ENCODE measurements around the gene OTULIN. TPM values are rescaled to one million over a fixed set of nuclear protein-coding genes. Genes with fewer than 3 reads are reported as not detected.

OTULIN gene
- polyA plus RNA-seq, 1 donor (not counting 4 experiments of a cell fraction or from before 2014, with no cell fraction given): 18.3 TPM

DNA sequence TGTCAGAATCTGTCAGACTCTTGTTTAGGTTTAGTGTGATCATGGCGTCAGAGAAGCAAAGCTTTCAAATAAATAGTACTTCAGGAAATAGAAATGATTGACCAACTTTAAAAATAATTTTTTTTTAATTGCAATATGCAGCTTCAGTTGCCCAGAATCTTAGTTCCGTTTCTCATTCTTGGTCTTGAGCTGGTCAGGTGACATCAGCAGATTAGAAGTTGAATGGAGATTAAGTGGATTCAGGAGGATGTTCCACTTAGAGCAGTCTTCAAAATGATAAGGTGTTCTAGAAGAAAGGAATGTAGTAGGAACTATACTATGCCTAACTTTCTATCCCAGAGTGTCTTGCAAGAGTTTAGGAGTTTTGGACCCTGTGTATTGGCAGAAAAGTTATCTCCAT is 30.6 kb downstream of the OTULIN start:
- no peak overlapping the region for H3K4me3 ChIP-seq (ENCODE audit: control insufficient read depth in 2 of 3, extremely low read depth in 1 of 3, insufficient read depth in 2 of 3, low read depth in 1 of 3, low read length in 3 of 3)
- DNase-seq (ENCODE audit: low read depth, low spot score) (no peak), FAIRE-seq (no peak)
- peaks cover 2% of the 10 kb centered on the region for H3K79me2 ChIP-seq (ENCODE audit: control insufficient read depth, insufficient read depth, low read length)
- dilution Hi-C loops (cut with MboI; ENCODE audit: extremely low pct_ligation_motif_present, low sequenced_read_pairs): no loop called here
- H3K27me3 ChIP-seq (ENCODE audit: control insufficient read depth, extremely low read depth, insufficient read depth, low read length): no peaks in the 10 kb centered on the region
- H3K9me3 ChIP-seq (ENCODE audit: control insufficient read depth, low read depth, low read length): peaks cover 1% of the 10 kb centered on the region
- H3K27ac ChIP-seq (ENCODE audit: control insufficient read depth, insufficient read depth, low read length): no peak overlapping the region
- H3K9ac ChIP-seq (ENCODE audit: control insufficient read depth, extremely low read depth, insufficient read depth, low read length): no peak overlapping the region
- TF ChIP-seq EZH2 (IDR thresholded peaks at IDR 0.05; ENCODE audit: low read length) (no peak), CTCF (optimal IDR thresholded peaks at IDR 0.05 in 1 of 3, IDR thresholded peaks at IDR 0.05 in 1 of 3, conservative IDR thresholded peaks at IDR 0.05 in 1 of 3; ENCODE audit: extremely low read depth in 1 of 3, insufficient read depth in 2 of 3, low read length in 3 of 3) (no peak)
- H2AFZ ChIP-seq (ENCODE audit: control insufficient read depth, low read length): no peak overlapping the region
- H3K9me1 ChIP-seq (ENCODE audit: control insufficient read depth, extremely low read depth, insufficient read depth, low read length): no peaks in the 10 kb centered on the region
- no peak overlapping the region for H3K4me2 ChIP-seq (ENCODE audit: control insufficient read depth, extremely low read depth, insufficient read depth, low read depth, low read length)
- peaks cover 21 to 28% of the 10 kb centered on the region in 2 experiments for H3K36me3 ChIP-seq (ENCODE audit: control insufficient read depth in 2 of 2, extremely low read depth in 1 of 2, insufficient read depth in 2 of 2, low read length in 2 of 2)
- H3K4me1 ChIP-seq (ENCODE audit: control insufficient read depth, extremely low read depth, insufficient read depth, low read length): peaks cover 4% of the 10 kb centered on the region
- H4K20me1 ChIP-seq (ENCODE audit: control insufficient read depth, extremely low read depth, insufficient read depth, low read length): no peaks in the 10 kb centered on the region

GRCh38 chr5:14696057-14696456 is 31.5 kb downstream of the OTULIN start:
- dilution Hi-C loops (cut with MboI; ENCODE audit: extremely low pct_ligation_motif_present, low sequenced_read_pairs): no loop called here

More at GRCh38 chr5:14696057-14696456, 31.5 kb downstream of the OTULIN start:
- H2AFZ ChIP-seq (ENCODE audit: control insufficient read depth, low read length): no peak overlapping the region
- peaks cover 4% of the 10 kb centered on the region for H3K4me1 ChIP-seq (ENCODE audit: control insufficient read depth, extremely low read depth, insufficient read depth, low read length)
- no peaks in the 10 kb centered on the region for H3K27me3 ChIP-seq (ENCODE audit: control insufficient read depth, extremely low read depth, insufficient read depth, low read length)
- DNase-seq (ENCODE audit: low read depth, low spot score): no peak
- H3K9ac ChIP-seq (ENCODE audit: control insufficient read depth, extremely low read depth, insufficient read depth, low read length): no peak overlapping the region
- H3K9me1 ChIP-seq (ENCODE audit: control insufficient read depth, extremely low read depth, insufficient read depth, low read length): no peaks in the 10 kb centered on the region
- H3K4me3 ChIP-seq (ENCODE audit: control insufficient read depth in 2 of 3, extremely low read depth in 1 of 3, insufficient read depth in 2 of 3, low read depth in 1 of 3, low read length in 3 of 3): no peak overlapping the region
- H3K36me3 ChIP-seq (ENCODE audit: control insufficient read depth in 2 of 2, extremely low read depth in 1 of 2, insufficient read depth in 2 of 2, low read length in 2 of 2): peaks cover 14 to 21% of the 10 kb centered on the region in 2 experiments
- H4K20me1 ChIP-seq (ENCODE audit: control insufficient read depth, extremely low read depth, insufficient read depth, low read length): no peaks in the 10 kb centered on the region
- TF ChIP-seq CTCF (optimal IDR thresholded peaks at IDR 0.05 in 1 of 3, IDR thresholded peaks at IDR 0.05 in 1 of 3, conservative IDR thresholded peaks at IDR 0.05 in 1 of 3; ENCODE audit: extremely low read depth in 1 of 3, insufficient read depth in 2 of 3, low read length in 3 of 3): no peak
- no peak for TF ChIP-seq EZH2 (IDR thresholded peaks at IDR 0.05; ENCODE audit: low read length)
- no peak for FAIRE-seq
- no peaks in the 10 kb centered on the region for H3K9me3 ChIP-seq (ENCODE audit: control insufficient read depth, low read depth, low read length)
- H3K79me2 ChIP-seq (ENCODE audit: control insufficient read depth, insufficient read depth, low read length): peaks cover 2% of the 10 kb centered on the region
- H3K27ac ChIP-seq (ENCODE audit: control insufficient read depth, insufficient read depth, low read length): no peak overlapping the region
- no peak overlapping the region for H3K4me2 ChIP-seq (ENCODE audit: control insufficient read depth, extremely low read depth, insufficient read depth, low read depth, low read length)
